HepG2 (cell line): ENCODE data around the gene CAMTA1. TPM values are rescaled to one million over a fixed set of nuclear protein-coding genes. Genes with fewer than 3 reads are reported as not detected.

Experiments
- ARID4A ChIP-seq: sonication (generic); formaldehyde crosslinking; IDR thresholded peaks from 2 replicates; pipeline ENCODE4 v1.5.0; 2020; ENCODE audit warnings: mild to moderate bottlenecking, missing genetic modification reagents, borderline replicate concordance
- DBP ChIP-seq: sonication (generic); formaldehyde crosslinking; IDR thresholded peaks from 2 replicates; pipeline ENCODE4 v1.4.0; 2020; ENCODE audit warnings: missing genetic modification reagents; ENCODE audit errors: not compliant biosample characterization
- HINFP ChIP-seq: sonication (generic); formaldehyde crosslinking; IDR thresholded peaks from 2 replicates; pipeline ENCODE4 v1.4.0; 2020; ENCODE audit warnings: low read depth, mild to moderate bottlenecking, missing genetic modification reagents
- HMG20B ChIP-seq: conservative IDR thresholded peaks from 2 replicates; pipeline ENCODE4 v1.6.1; 2016; ENCODE audit warnings: missing genetic modification reagents, missing compliant biosample characterization
- HNRNPK ChIP-seq: fragments of 200-400 bp; formaldehyde crosslinking; IDR thresholded peaks from 2 replicates; pipeline ENCODE4 v1.6.1; 2018; ENCODE audit warnings: low read length, low read depth, moderate library complexity, mild to moderate bottlenecking; ENCODE audit not compliant: poor library complexity, severe bottlenecking
- KDM3A ChIP-seq: IDR thresholded peaks from 2 replicates; pipeline ENCODE4 v1.6.1; 2018; ENCODE audit warnings: low read depth, missing compliant biosample characterization
- SMAD9 ChIP-seq: sonication (generic); formaldehyde crosslinking; IDR thresholded peaks from 2 replicates; pipeline ENCODE4 v1.5.1; 2020; ENCODE audit warnings: mild to moderate bottlenecking, missing genetic modification reagents
- SMARCC2 ChIP-seq: fragments of 450-650 bp; IDR thresholded peaks from 2 replicates; pipeline ENCODE4 v1.6.1; 2017; ENCODE audit warnings: antibody characterized with exemption, mild to moderate bottlenecking
- TARDBP ChIP-seq: sonication (generic); formaldehyde crosslinking; IDR thresholded peaks from 2 replicates; pipeline ENCODE4 v1.8.0; 2022; ENCODE audit warnings: mild to moderate bottlenecking, missing genetic modification reagents
- U2AF1 ChIP-seq: fragments of 200-400 bp; formaldehyde crosslinking; optimal IDR thresholded peaks from 2 replicates; pipeline ENCODE3; 2017; ENCODE audit warnings: mild to moderate bottlenecking, low read depth, low read length
- U2AF2 ChIP-seq: fragments of 200-400 bp; formaldehyde crosslinking; IDR thresholded peaks from 2 replicates; pipeline ENCODE4 v1.6.1; 2017; ENCODE audit warnings: low read depth, mild to moderate bottlenecking, low read length
- ZNF30 ChIP-seq: sonication (generic); formaldehyde crosslinking; IDR thresholded peaks from 2 replicates; pipeline ENCODE4 v1.5.0; 2020; ENCODE audit warnings: mild to moderate bottlenecking, missing genetic modification reagents
- ZNF510 ChIP-seq: sonication (generic); formaldehyde crosslinking; IDR thresholded peaks from 2 replicates; pipeline ENCODE4 v1.4.0; 2020; ENCODE audit warnings: low read depth, mild to moderate bottlenecking, missing genetic modification reagents
- ZNF564 ChIP-seq: sonication (generic); formaldehyde crosslinking; IDR thresholded peaks from 2 replicates; pipeline ENCODE4 v1.8.1; 2023; ENCODE audit warnings: mild to moderate bottlenecking, missing genetic modification reagents
- ZNF574 ChIP-seq: sonication (generic); formaldehyde crosslinking; IDR thresholded peaks from 2 replicates; pipeline ENCODE4 v1.4.0; 2020; ENCODE audit warnings: missing genetic modification reagents
- ZNF878 ChIP-seq: sonication (generic); formaldehyde crosslinking; IDR thresholded peaks from 2 replicates; pipeline ENCODE4 v1.8.1; 2023; ENCODE audit warnings: mild to moderate bottlenecking, missing genetic modification reagents, moderate library complexity
- ZSCAN12 ChIP-seq: sonication (generic); formaldehyde crosslinking; IDR thresholded peaks from 2 replicates; pipeline ENCODE4 v1.9.0; 2021; ENCODE audit warnings: mild to moderate bottlenecking, missing genetic modification reagents
- ZSCAN22 ChIP-seq: sonication (generic); formaldehyde crosslinking; IDR thresholded peaks from 2 replicates; pipeline ENCODE4 v1.4.0; 2020; ENCODE audit warnings: mild to moderate bottlenecking, missing genetic modification reagents
- polyA plus RNA-seq, 8 experiments: library from polyadenylated mRNA; depleted of rRNA in 3 of 8; stranded (reverse) in 7 of 8; unstranded in 1 of 8; fragments of >200 nt; fragmentation: Illumina TruSeq in 4 of 8; extraction: Trizol in 4 of 8; gene quantifications; 2 replicates each; pipeline versions ENCODE4 v1.2.1 to v1.2.3, GENCODE V29; 2011 to 2016; ENCODE audit warnings: low read depth in 4 of 8, missing spikeins in 1 of 8, mixed read lengths in 1 of 8; ENCODE audit not compliant: insufficient read depth in 1 of 8
- total RNA-seq, 5 experiments: library from RNA; depleted of rRNA; stranded (reverse); fragments of >200 nt; fragmentation: Illumina TruSeq; extraction: Trizol; gene quantifications; 2 replicates each; pipeline ENCODE4 v1.2.3, GENCODE V29; 2016; ENCODE audit warnings: low read depth in 1 of 5

Gene CAMTA1
- total and polyA plus RNA-seq, 2 of the 13 experiments (the other 11 are each of a cell fraction or from before 2014, with no cell fraction given), result 25.0 to 36.4 TPM

- TF ChIP-seq ARID4A (peak; percentile 42; the same call in 1 of the 2 replicates), KDM3A (CRISPR knock-in tag) (no peak), ZNF878 (CRISPR knock-in tag) (peak; percentile 35; the same call in 1 of the 2 replicates), ZNF510 (no peak), HINFP (CRISPR knock-in tag) (peak; percentile 39; the same call in 1 of the 2 replicates), DBP (no peak), SMAD9 (no peak), ZNF30 (peak; percentile 45; the same call in 1 of the 2 replicates), ZNF564 (CRISPR knock-in tag) (no peak), ZSCAN12 (CRISPR knock-in tag) (no peak), ZNF574 (CRISPR knock-in tag) (peak; percentile 33; the same call in 1 of the 2 replicates), HMG20B (CRISPR knock-in tag) (no peak), U2AF2 (no peak), TARDBP (CRISPR knock-in tag) (no peak), HNRNPK (no peak), U2AF1 (no peak), ZSCAN22 (CRISPR knock-in tag) (no peak), SMARCC2 (no peak)
These were observed 865.5 kb downstream of the CAMTA1 start (continued) for GRCh38 chr1:7650801-7651200.
